Measurements from ENCODE around the gene CD28.

The CD28 gene

GRCh38 chr2:203730883-203731282, 24.4 kb downstream of the CD28 start:
- Mint-ChIP-seq H3K4me1 (peaks cover 17% of the 10 kb centered on the region), H3K27ac (no peak overlapping the region), H3K27me3 (ENCODE audit: low read depth, poor library complexity) (no peaks in the 10 kb centered on the region), H3K36me3 (ENCODE audit: low read depth) (no peaks in the 10 kb centered on the region), H3K4me3 (no peak overlapping the region), H3K9me3 (no peaks in the 10 kb centered on the region)
- no peak for TF ChIP-seq CTCF (IDR thresholded peaks at IDR 0.05)
- DNase-seq = no peak

GRCh38 chr2:203732092-203732952, 25.9 kb downstream of the CD28 start:
- no peaks in the 10 kb centered on the region for H3K9me3 Mint-ChIP-seq
- no peaks in the 10 kb centered on the region for H3K27me3 Mint-ChIP-seq (ENCODE audit: low read depth, poor library complexity)
- H3K36me3 Mint-ChIP-seq (ENCODE audit: low read depth) = no peaks in the 10 kb centered on the region
- DNase-seq = no peak
- no peak for TF ChIP-seq CTCF (IDR thresholded peaks at IDR 0.05)
- peaks cover 17% of the 10 kb centered on the region for H3K4me1 Mint-ChIP-seq
- peak overlapping the region; percentile 90 for H3K27ac Mint-ChIP-seq
- H3K4me3 Mint-ChIP-seq = no peak overlapping the region

- no peak overlapping the region for H3K4me3 Mint-ChIP-seq
- no peak for TF ChIP-seq CTCF (IDR thresholded peaks at IDR 0.05)
- peaks cover 17% of the 10 kb centered on the region for H3K4me1 Mint-ChIP-seq
- H3K27ac Mint-ChIP-seq = no peak overlapping the region
- H3K27me3 Mint-ChIP-seq (ENCODE audit: low read depth, poor library complexity) = no peaks in the 10 kb centered on the region
- H3K36me3 Mint-ChIP-seq (ENCODE audit: low read depth) = no peaks in the 10 kb centered on the region
- DNase-seq = no peak
- no peaks in the 10 kb centered on the region for H3K9me3 Mint-ChIP-seq
These were observed 26.6 kb downstream of the CD28 start for GRCh38 chr2:203732953-203733510.

- Mint-ChIP-seq H3K4me3 (no peak overlapping the region), H3K27me3 (ENCODE audit: low read depth, poor library complexity) (no peaks in the 10 kb centered on the region), H3K27ac (no peak overlapping the region), H3K4me1 (peaks cover 17% of the 10 kb centered on the region), H3K36me3 (ENCODE audit: low read depth) (no peaks in the 10 kb centered on the region), H3K9me3 (no peaks in the 10 kb centered on the region)
- TF ChIP-seq CTCF (IDR thresholded peaks at IDR 0.05) = no peak
- DNase-seq = no peak
These were observed 27.2 kb downstream of the CD28 start for GRCh38 chr2:203733684-203734083.

GRCh38 chr2:203734276-203734983, 28.0 kb downstream of the CD28 start:
- no peak overlapping the region for H3K4me3 Mint-ChIP-seq
- peaks cover 17% of the 10 kb centered on the region for H3K4me1 Mint-ChIP-seq
- no peaks in the 10 kb centered on the region for H3K36me3 Mint-ChIP-seq (ENCODE audit: low read depth)
- no peak overlapping the region for H3K27ac Mint-ChIP-seq
- H3K9me3 Mint-ChIP-seq = no peaks in the 10 kb centered on the region
- H3K27me3 Mint-ChIP-seq (ENCODE audit: low read depth, poor library complexity) = no peaks in the 10 kb centered on the region
- TF ChIP-seq CTCF (IDR thresholded peaks at IDR 0.05) = no peak
- no peak for DNase-seq

Data from nephron progenitor cell (in vitro differentiated cells).